Measurements from ENCODE around the gene FHIT.

The FHIT gene

GRCh38 chr3:61093364-61093763 lies 157.9 kb downstream of the FHIT start:
- Histone ChIP-seq H3K4me1 (ENCODE audit: control insufficient read depth, low read length) (no peaks in the 10 kb centered on the region), H3K27ac (ENCODE audit: low read depth, low read length) (no peak overlapping the region), H3K4me3 (ENCODE audit: low read length) (no peak overlapping the region), H3K27me3 (ENCODE audit: control insufficient read depth, low read length) (no peaks in the 10 kb centered on the region), H3K9me2 (replicated peaks; ENCODE audit: control insufficient read depth, low read length) (no peaks in the 10 kb centered on the region), H3K4me2 (ENCODE audit: low read length) (no peak overlapping the region), H3K9me3 (ENCODE audit: control insufficient read depth, insufficient read depth, low read length) (no peaks in the 10 kb centered on the region), H3K79me2 (ENCODE audit: control insufficient read depth, low read length) (no peaks in the 10 kb centered on the region), H3K36me3 (ENCODE audit: control insufficient read depth, low read length) (no peaks in the 10 kb centered on the region), H3F3A (ENCODE audit: control insufficient read depth, insufficient read depth) (no peaks in the 10 kb centered on the region), H4K20me1 (ENCODE audit: control insufficient read depth, insufficient read depth, low read depth, low read length) (no peaks in the 10 kb centered on the region)
- no peak for TF ChIP-seq EZH2phosphoT487 (IDR thresholded peaks at IDR 0.05; ENCODE audit: borderline replicate concordance, low read length)
- TF ChIP-seq CTCF (IDR thresholded peaks at IDR 0.05; ENCODE audit: low read depth, low read length, poor library complexity, severe bottlenecking) = no peak

GRCh38 chr3:61092870-61093269 lies 158.4 kb downstream of the FHIT start:
- Histone ChIP-seq H3K27me3 (ENCODE audit: control insufficient read depth, low read length) (no peaks in the 10 kb centered on the region), H3K4me2 (ENCODE audit: low read length) (no peak overlapping the region), H3K9me2 (replicated peaks; ENCODE audit: control insufficient read depth, low read length) (no peaks in the 10 kb centered on the region), H3K27ac (ENCODE audit: low read depth, low read length) (no peak overlapping the region), H3K4me3 (ENCODE audit: low read length) (no peak overlapping the region), H3K9me3 (ENCODE audit: control insufficient read depth, insufficient read depth, low read length) (no peaks in the 10 kb centered on the region), H3K36me3 (ENCODE audit: control insufficient read depth, low read length) (no peaks in the 10 kb centered on the region), H3K4me1 (ENCODE audit: control insufficient read depth, low read length) (no peaks in the 10 kb centered on the region), H3F3A (ENCODE audit: control insufficient read depth, insufficient read depth) (no peaks in the 10 kb centered on the region), H3K79me2 (ENCODE audit: control insufficient read depth, low read length) (no peaks in the 10 kb centered on the region), H4K20me1 (ENCODE audit: control insufficient read depth, insufficient read depth, low read depth, low read length) (no peaks in the 10 kb centered on the region)
- no peak for TF ChIP-seq CTCF (IDR thresholded peaks at IDR 0.05; ENCODE audit: low read depth, low read length, poor library complexity, severe bottlenecking)
- TF ChIP-seq EZH2phosphoT487 (IDR thresholded peaks at IDR 0.05; ENCODE audit: borderline replicate concordance, low read length) = no peak

GRCh38 chr3:61090389-61091169 lies 160.7 kb downstream of the FHIT start:
- no peaks in the 10 kb centered on the region for H3K4me1 ChIP-seq (ENCODE audit: control insufficient read depth, low read length)
- TF ChIP-seq CTCF (IDR thresholded peaks at IDR 0.05; ENCODE audit: low read depth, low read length, poor library complexity, severe bottlenecking) (no peak), EZH2phosphoT487 (IDR thresholded peaks at IDR 0.05; ENCODE audit: borderline replicate concordance, low read length) (no peak)
- no peaks in the 10 kb centered on the region for H3K9me3 ChIP-seq (ENCODE audit: control insufficient read depth, insufficient read depth, low read length)
- no peaks in the 10 kb centered on the region for H3K9me2 ChIP-seq (replicated peaks; ENCODE audit: control insufficient read depth, low read length)
- H3F3A ChIP-seq (ENCODE audit: control insufficient read depth, insufficient read depth) = no peaks in the 10 kb centered on the region
- no peaks in the 10 kb centered on the region for H3K27me3 ChIP-seq (ENCODE audit: control insufficient read depth, low read length)
- no peaks in the 10 kb centered on the region for H3K79me2 ChIP-seq (ENCODE audit: control insufficient read depth, low read length)
- no peaks in the 10 kb centered on the region for H3K36me3 ChIP-seq (ENCODE audit: control insufficient read depth, low read length)
- no peak overlapping the region for H3K27ac ChIP-seq (ENCODE audit: low read depth, low read length)
- H3K4me2 ChIP-seq (ENCODE audit: low read length) = no peak overlapping the region
- no peaks in the 10 kb centered on the region for H4K20me1 ChIP-seq (ENCODE audit: control insufficient read depth, insufficient read depth, low read depth, low read length)
- no peak overlapping the region for H3K4me3 ChIP-seq (ENCODE audit: low read length)
